HEK293T (cell line): ENCODE measurements around the gene TLE1.

Experiments
- CTCF ChIA-PET: fragments of 350-600 bp; formaldehyde crosslinking; extraction: SDS; loops from one replicate; lab custom pipeline; 2021; ENCODE audit warnings: antibody characterized with exemption, inconsistent platforms; lab: Yijun Ruan, JAX
- POLR2A ChIA-PET: fragments of 350-600 bp; formaldehyde crosslinking; extraction: SDS; loops from one replicate; lab custom pipeline; 2020; ENCODE audit warnings: antibody characterized with exemption, inconsistent platforms; lab: Yijun Ruan, JAX
- DNase-seq: peaks from one replicate; pipeline ENCODE4 v3.0.0; 2012; ENCODE audit warnings: mixed read lengths; ENCODE audit errors: extremely low spot score
- ARNT ChIP-seq: fragments of 450-650 bp; IDR thresholded peaks from 2 replicates; pipeline ENCODE4 v1.6.1; 2017; ENCODE audit warnings: mild to moderate bottlenecking
- BHLHE40 ChIP-seq: fragments of 450-650 bp; IDR thresholded peaks from 2 replicates; pipeline ENCODE4 v1.6.1; 2016; ENCODE audit warnings: mild to moderate bottlenecking, moderate library complexity, borderline replicate concordance
- CTBP1 ChIP-seq: fragments of 450-650 bp; IDR thresholded peaks from 2 replicates; pipeline ENCODE4 v1.6.1; 2016; ENCODE audit warnings: borderline replicate concordance
- ELF4 ChIP-seq: fragments of 450-650 bp; IDR thresholded peaks from 2 replicates; pipeline ENCODE4 v1.6.1; 2017; ENCODE audit warnings: antibody characterized with exemption
- FOXA1 ChIP-seq: fragments of 450-650 bp; IDR thresholded peaks from 2 replicates; pipeline ENCODE4 v1.6.1; 2016; ENCODE audit warnings: mild to moderate bottlenecking
- FOXK2 ChIP-seq: fragments of 450-650 bp; IDR thresholded peaks from 2 replicates; pipeline ENCODE4 v1.6.1; 2016; ENCODE audit warnings: mild to moderate bottlenecking
- FOXM1 ChIP-seq: fragments of 450-650 bp; IDR thresholded peaks from 2 replicates; pipeline ENCODE4 v1.6.1; 2017; ENCODE audit warnings: mild to moderate bottlenecking, borderline replicate concordance
- HDGF ChIP-seq: fragments of 450-650 bp; IDR thresholded peaks from 2 replicates; pipeline ENCODE4 v1.6.1; 2017; ENCODE audit warnings: antibody characterized with exemption, borderline replicate concordance
- L3MBTL2 ChIP-seq: fragments of 450-650 bp; conservative IDR thresholded peaks from 2 replicates; pipeline ENCODE4 v1.6.1; 2016; ENCODE audit warnings: mild to moderate bottlenecking
- LEF1 ChIP-seq: fragments of 450-650 bp; IDR thresholded peaks from 2 replicates; pipeline ENCODE4 v1.6.1; 2017; ENCODE audit warnings: mild to moderate bottlenecking, borderline replicate concordance
- NFRKB ChIP-seq: fragments of 450-650 bp; IDR thresholded peaks from 2 replicates; pipeline ENCODE4 v1.6.1; 2016; ENCODE audit warnings: mild to moderate bottlenecking, moderate library complexity
- SP1 ChIP-seq: fragments of 450-650 bp; IDR thresholded peaks from 2 replicates; pipeline ENCODE4 v1.6.1; 2017
- SUZ12 ChIP-seq: fragments of 450-650 bp; IDR thresholded peaks from 2 replicates; pipeline ENCODE4 v1.6.1; 2016; ENCODE audit warnings: mild to moderate bottlenecking
- TARDBP ChIP-seq: fragments of 450-650 bp; IDR thresholded peaks from 2 replicates; pipeline ENCODE4 v1.6.1; 2016
- ZNF384 ChIP-seq: fragments of 450-650 bp; IDR thresholded peaks from 2 replicates; pipeline ENCODE4 v1.6.1; 2016
- TF ChIP-seq, protein P1 (sequence below): fragments of 450-650 bp; IDR thresholded peaks from 2 replicates; pipeline ENCODE4 v1.6.1; 2016

The TLE1 gene

GRCh38 chr9:81680506-81680905 is 8.8 kb downstream of the TLE1 start:
- DNase-seq: no peak
- TF ChIP-seq FOXA1: no peak
- TF ChIP-seq SP1: no peak
- no peak for TF ChIP-seq BHLHE40
- TF ChIP-seq LEF1: no peak
- TF ChIP-seq ARNT: no peak
- TF ChIP-seq, protein P1, sequence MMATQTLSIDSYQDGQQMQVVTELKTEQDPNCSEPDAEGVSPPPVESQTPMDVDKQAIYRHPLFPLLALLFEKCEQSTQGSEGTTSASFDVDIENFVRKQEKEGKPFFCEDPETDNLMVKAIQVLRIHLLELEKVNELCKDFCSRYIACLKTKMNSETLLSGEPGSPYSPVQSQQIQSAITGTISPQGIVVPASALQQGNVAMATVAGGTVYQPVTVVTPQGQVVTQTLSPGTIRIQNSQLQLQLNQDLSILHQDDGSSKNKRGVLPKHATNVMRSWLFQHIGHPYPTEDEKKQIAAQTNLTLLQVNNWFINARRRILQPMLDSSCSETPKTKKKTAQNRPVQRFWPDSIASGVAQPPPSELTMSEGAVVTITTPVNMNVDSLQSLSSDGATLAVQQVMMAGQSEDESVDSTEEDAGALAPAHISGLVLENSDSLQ: no peak
- no peak for TF ChIP-seq ELF4
- no peak for TF ChIP-seq SUZ12
- no peak for TF ChIP-seq TARDBP
- TF ChIP-seq HDGF: no peak
- CTCF ChIA-PET: no interaction called here
- POLR2A ChIA-PET: no interaction called here

DNA sequence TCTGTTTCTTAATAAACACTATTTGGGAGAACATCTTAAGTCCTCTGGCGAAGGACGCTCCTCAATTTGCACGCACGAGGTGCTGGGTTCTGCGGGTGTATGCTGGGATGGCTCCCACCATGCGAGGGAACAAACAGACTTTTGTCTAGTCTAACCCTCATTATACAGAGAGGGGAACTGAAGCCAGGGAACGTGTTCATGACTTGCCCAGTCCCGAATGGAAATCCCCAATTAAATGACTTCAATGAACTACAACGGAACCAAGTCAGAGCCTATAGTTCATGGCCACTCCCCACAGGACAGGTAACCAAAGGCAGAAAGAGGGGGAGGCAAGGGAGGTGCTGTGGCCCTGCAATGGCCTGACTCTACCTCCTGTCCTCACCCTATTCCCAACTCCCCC is 9.3 kb downstream of the TLE1 start:
- no peak for DNase-seq
- POLR2A ChIA-PET: no interaction called here
- no peak for TF ChIP-seq FOXK2
- TF ChIP-seq HDGF: no peak
- no peak for TF ChIP-seq SUZ12
- no peak for TF ChIP-seq TARDBP
- no peak for TF ChIP-seq CTBP1
- CTCF ChIA-PET: no interaction called here

DNA sequence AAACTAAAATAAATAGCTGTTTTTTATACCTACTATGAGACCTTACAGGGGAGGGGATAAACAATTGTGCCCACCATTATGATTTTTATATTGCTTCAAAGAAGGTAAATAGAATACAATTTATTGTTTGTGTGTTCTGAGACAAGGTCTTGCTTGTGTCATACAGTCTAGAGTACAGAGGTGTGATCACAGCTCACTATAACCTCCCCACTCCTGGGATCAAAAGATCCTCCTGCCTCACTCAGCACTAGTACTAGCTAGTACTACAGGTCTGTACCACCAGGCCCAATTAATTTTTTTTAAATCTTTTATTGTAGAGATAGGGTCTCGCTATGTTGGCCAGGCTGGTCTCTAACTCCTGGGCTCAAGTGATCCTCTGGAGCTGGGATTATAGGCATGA is 11.3 kb downstream of the TLE1 start:
- ChIA-PET CTCF (no interaction called here), POLR2A (no interaction called here)
- TF ChIP-seq SP1 (no peak), BHLHE40 (no peak), FOXA1 (no peak), NFRKB (no peak), LEF1 (no peak), ZNF384 (no peak), L3MBTL2 (no peak), FOXM1 (no peak), FOXK2 (no peak), HDGF (no peak)
- TF ChIP-seq, protein P1: no peak
- no peak for DNase-seq

GRCh38 chr9:81676395-81676794 is 13.0 kb downstream of the TLE1 start:
- ChIA-PET POLR2A (no interaction called here), CTCF (no interaction called here)
- DNase-seq: no peak
- TF ChIP-seq FOXA1: no peak
- TF ChIP-seq ZNF384: no peak
- TF ChIP-seq FOXM1: no peak
- TF ChIP-seq LEF1: no peak
- no peak for TF ChIP-seq ARNT
- no peak for TF ChIP-seq NFRKB
- no peak for TF ChIP-seq L3MBTL2

- POLR2A ChIA-PET: no interaction called here
- TF ChIP-seq NFRKB (no peak), FOXM1 (no peak), ZNF384 (no peak), SUZ12 (no peak), BHLHE40 (no peak), ELF4 (no peak), HDGF (no peak), L3MBTL2 (no peak), TARDBP (no peak), CTBP1 (no peak), FOXK2 (no peak), SP1 (no peak), FOXA1 (no peak), ARNT (no peak), LEF1 (no peak)
- TF ChIP-seq, protein P1: no peak
- CTCF ChIA-PET: no interaction called here
- no peak for DNase-seq
These were observed 16.0 kb downstream of the TLE1 start for GRCh38 chr9:81673310-81673709.

GRCh38 chr9:81671880-81672280 is 17.5 kb downstream of the TLE1 start:
- CTCF ChIA-PET: no interaction called here

More at GRCh38 chr9:81671880-81672280, 17.5 kb downstream of the TLE1 start:
- no peak for TF ChIP-seq ARNT
- TF ChIP-seq L3MBTL2: no peak
- TF ChIP-seq TARDBP: no peak
- no peak for TF ChIP-seq CTBP1
- TF ChIP-seq, protein P1: no peak
- TF ChIP-seq SUZ12: no peak
- TF ChIP-seq SP1: no peak
- TF ChIP-seq FOXK2: no peak
- no peak for TF ChIP-seq ZNF384
- TF ChIP-seq FOXM1: no peak
- TF ChIP-seq ELF4: no peak
- no peak for TF ChIP-seq NFRKB
- no peak for TF ChIP-seq FOXA1
- TF ChIP-seq LEF1: no peak
- no peak for TF ChIP-seq HDGF
- TF ChIP-seq BHLHE40: no peak
- DNase-seq: no peak
- POLR2A ChIA-PET: no interaction called here
